HG03103 (cell line): ENCODE measurements around the gene KIF4B.
"Not testable (repeated sequence)": the region's sequence is repeated elsewhere in the genome, so short reads cannot be mapped to it uniquely, and the experiment has no call there.

Experiments
- ATAC-seq: cut with Tn5 transposase; IDR thresholded peaks from one replicate; pipeline ENCODE4 v1.9.1; 2021; ENCODE audit warnings: low read depth; ENCODE audit not compliant: unreplicated experiment

The KIF4B gene

DNA sequence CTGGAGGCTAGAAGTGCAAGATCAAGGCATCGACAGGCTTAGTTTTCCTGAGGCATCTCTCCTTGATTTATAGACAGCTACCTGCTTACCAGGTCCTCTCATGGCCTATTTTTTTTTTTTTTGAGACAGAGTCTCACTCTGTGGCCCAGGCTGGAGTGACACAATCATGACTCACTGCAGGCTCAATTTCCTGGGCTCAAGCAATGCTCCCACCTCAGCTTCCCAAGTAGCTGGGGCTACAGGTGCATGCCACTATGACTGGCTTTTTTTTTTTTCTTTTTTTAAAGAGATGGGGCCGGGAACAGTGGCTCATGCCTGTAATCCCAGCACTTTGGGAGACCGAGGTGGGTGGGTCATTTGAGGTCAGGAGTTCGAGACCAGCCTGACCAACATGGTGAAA is 10.8 kb upstream of the KIF4B start:
- not testable (repeated sequence) for ATAC-seq

GRCh38 chr5:155004138-155004744 is 9.3 kb upstream of the KIF4B start:
- no peak for ATAC-seq

DNA sequence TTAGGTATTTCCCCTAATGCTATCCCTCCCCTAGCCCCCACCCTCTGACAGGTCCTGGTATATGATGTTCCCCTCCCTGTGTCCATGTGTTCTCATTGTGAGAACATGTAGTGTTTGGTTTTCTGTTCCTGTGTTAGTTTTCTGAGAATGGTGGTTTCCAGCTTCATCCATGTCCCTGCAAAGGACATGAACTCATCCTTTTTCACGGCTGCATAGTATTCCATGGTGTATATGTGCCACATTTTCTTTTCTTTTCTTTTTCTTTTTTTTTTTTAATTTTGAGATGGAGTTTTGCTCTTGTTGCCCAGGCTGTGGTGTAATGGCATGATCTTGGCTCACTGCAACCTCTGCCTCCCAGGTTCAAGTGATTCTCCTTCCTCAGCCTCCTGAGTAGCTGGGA is 7.3 kb upstream of the KIF4B start:
- ATAC-seq: not testable (repeated sequence)

DNA sequence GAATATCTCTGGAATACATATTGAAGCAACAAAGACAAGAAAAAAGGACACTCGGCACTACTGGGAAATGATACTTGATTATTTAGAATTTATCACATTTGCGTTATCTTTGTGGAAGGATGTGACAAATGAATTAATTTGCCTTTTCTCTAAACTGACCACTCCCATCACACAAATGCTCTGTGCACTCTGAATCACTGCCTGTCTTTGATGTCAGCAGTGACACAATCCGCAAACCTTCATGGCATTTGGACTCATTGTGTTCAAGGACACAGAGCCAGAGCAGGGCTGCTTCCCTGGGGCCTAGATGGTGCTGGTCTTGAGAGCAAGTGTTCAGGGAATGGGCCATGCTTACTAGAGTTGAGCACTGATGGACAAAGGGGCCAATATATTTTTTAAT is 4.9 kb upstream of the KIF4B start:
- ATAC-seq: no peak

GRCh38 chr5:155010881-155011280 is 2.7 kb upstream of the KIF4B start:
- ATAC-seq: no peak

DNA sequence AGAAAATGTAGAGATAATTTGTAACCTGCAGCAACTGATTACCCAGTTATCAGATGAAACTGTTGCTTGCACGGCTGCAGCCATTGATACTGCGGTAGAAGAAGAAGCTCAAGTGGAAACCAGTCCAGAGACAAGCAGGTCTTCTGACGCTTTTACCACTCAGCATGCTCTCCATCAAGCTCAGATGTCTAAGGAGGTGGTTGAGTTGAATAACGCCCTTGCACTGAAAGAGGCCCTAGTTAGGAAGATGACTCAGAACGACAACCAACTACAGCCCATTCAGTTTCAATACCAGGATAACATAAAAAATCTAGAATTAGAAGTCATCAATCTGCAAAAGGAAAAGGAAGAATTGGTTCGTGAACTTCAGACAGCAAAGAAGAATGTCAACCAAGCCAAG is 1.7 kb downstream of the KIF4B start:
- ATAC-seq: no peak

DNA sequence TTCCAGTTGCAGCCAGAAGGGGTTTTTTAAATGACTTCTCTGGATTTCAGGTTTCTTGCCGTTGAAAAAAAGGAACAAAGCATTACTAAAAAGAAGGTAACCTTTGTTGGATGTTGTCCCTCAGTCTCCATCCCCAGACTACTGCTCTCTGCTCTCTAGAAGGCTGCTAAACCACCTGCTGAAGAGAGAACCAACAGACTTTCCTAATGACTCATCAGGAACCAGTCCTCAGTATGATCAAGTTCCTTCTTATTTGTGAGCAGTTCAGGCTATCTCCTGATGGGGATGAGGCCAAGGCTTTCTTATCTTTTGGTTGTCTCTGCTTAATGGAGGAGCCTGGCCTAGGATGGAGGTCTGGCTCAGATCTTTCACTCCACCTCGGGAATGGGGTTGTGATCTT is 4.1 kb downstream of the KIF4B start:
- ATAC-seq: peak; percentile 94

DNA sequence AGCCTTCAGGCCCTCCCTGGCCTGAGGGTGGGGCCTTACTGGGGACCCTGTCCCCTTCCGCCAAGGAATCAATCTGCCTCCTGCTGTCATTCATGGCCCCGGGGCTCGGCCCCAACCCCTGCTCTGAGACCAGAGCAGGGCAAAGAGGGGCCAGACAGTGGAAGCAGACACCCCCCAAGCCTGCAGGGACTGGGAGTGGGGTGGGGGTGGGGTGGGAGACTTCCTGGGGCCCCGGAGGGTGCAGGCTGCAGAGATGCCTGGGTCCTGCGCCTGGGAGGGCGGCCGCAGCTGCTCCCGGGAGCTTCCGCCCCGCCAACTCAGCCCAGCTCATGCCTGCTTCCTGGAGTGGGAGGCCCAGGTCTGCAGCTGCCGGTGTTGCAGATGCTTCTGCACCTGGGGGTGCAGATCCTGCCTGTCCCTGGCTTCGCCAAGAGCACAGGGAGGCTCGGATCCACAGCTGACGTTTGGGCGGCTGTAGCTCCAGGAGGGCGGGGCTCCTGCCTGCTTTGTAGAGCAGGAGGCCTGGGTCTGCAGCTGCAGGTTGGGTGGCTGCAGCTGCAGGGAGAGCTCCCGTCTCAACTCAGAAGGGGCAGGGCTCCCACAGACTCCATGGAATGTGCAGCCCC is 6.2 kb downstream of the KIF4B start:
- ATAC-seq: no peak

DNA sequence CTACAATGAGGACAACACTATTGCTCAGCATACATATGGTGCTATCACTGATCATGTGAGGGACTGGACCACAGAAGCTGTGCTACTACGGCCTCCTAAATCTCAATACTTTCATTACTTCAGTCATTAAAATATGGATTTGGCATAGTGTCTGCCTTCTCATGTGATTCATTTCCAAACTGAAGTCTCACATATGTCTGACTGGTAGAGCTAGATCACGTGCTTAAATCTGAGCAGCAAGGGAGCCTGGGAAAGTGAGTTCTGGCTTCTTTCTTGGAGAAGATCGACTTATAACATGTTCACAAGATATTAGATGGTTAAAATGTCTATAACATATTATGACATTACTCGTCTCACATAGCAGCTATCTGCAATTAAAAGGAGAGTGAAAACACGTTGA is 8.3 kb downstream of the KIF4B start:
- ATAC-seq: no peak

DNA sequence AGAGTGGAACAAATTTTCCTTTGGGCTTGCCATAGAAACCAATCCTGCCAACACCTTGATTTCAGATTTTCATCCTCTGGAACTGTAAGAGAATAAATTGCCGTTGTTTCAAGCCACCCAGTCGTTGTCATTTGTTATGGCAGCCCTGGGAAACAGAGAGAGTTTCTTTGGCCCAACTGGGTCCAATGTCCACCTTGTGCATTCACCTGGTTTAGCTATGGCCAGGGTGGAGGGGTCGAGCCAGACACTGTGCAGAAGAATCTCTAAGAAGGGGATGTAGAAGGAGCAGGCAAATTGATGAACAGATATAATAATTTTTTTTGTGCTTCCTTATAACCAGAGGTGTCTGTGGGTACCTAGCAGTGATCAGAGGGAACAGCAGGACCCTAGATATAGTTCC is 9.8 kb downstream of the KIF4B start:
- no peak for ATAC-seq

DNA sequence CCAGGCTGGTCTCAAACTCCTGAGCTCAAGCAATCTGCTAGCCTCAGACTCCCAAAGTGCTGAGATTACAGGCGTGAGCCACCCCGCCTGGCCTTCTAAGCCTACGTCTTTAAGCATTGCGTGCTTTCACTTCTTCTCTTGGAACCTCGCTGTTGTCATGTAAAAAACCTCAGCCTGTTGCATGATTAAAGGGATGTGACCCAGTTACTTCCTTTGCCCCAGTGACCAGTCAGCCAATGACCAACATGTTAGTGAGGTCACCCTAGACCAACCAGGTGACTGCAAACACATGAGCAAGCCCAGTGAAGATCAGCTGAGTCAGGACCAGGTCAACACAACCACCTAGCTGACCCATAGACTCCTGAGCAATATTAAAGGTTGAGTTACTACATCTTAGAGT is 10.5 kb downstream of the KIF4B start:
- no peak for ATAC-seq

DNA sequence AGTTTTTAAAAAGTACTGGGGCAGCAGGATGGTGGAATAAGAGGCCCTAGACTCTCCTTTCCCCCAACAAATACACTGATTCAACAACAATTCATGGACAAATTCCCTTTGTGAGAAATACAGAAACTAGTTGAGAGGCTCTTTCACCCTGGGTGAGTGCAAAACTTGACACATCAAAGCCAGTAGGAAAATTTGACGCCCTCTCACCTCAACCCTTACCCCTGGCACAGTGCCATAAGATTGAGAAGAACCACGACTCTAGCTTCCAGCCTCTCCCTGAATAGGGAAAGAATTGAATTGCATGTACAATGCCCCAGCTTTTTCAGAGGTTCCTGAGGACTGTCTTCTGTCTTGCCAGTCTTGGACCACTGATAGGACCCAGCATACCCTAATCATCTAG is 12.3 kb downstream of the KIF4B start:
- no peak for ATAC-seq

DNA sequence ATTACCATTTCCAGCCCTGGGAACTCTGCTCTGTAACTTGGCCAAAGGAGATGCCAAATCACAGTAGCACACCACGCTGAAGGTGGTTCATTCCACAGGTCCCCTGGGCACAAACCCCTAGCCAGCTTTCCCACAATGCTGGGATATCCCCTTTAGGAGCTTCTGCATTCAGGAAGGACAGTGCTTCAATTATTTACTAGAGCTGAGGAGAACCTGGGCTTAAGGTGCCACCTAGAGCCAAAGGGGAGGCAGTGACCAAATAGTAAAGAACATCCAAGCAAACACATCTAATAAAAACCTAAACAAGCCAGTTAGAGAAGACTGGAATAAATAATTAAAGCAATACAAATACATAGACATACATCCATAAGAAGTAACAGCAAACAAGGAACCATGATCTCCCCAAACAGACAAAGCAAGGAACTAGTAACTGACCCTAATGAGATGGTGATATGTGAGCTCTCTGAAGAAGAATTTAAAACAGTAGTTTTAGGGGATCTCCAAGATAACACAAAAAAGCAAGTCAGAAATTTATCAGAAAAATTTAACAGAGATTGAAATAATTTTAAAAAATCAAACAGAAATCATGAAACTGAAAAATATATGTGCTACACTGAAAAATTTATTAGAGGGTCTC is 14.6 kb downstream of the KIF4B start:
- ATAC-seq: no peak

GRCh38 chr5:155029240-155029639 is 15.7 kb downstream of the KIF4B start:
- no peak for ATAC-seq

DNA sequence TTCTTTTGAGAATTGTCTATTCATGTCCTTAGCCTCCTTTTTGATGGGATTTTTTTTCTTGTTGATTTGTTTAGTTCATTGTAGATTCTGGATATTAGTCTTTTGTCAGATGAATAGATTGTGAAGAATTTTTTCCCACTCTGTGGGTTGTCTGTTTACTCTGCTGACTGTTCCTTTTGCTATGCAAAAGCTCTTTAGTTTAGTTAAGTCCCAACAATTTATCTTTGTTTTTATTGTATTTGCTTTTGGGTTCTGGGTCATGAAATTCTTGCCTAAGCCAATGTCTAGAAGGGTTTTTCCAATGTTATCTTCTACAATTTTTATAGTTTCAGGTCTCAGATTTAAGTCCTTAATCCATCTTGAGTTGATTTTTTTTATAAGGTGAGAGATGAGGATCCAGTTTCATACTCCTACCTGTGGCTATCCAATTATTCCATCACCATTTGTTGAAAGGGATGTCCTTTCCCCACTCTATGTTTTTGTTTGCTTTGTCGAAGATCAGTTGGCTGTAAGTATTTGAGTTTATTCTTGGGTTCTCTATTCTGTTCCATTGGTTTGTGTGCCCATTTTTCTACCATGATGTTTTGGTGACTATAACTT is 20.7 kb downstream of the KIF4B start:
- not testable (repeated sequence) for ATAC-seq

- ATAC-seq: not testable (repeated sequence)
Measured at GRCh38 chr5:155035087-155035486, 21.5 kb downstream of the KIF4B start.

- ATAC-seq: no peak
Measured at GRCh38 chr5:155040984-155041653, 27.6 kb downstream of the KIF4B start.

GRCh38 chr5:155044591-155044990 is 31.0 kb downstream of the KIF4B start:
- no peak for ATAC-seq

DNA sequence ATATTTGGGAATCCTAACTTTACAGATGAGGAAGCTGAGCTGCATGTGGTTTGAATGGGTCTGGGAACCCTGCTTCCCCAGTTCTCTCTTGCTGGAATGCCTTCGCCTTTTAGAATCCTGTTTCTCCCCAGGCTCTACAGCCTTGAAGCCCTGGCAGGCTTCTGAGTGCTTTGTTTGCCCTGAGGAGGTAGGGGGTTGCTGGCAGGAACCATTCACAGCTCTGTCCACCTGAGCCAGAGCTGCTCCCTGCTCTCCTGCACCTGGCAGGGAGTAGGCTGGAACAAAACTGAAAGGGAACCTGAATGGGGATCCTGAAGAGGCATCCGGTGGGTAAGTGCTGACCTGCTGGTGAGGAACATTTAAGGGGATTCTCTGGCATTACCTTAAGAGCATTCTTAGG is 33.0 kb downstream of the KIF4B start:
- no peak for ATAC-seq

DNA sequence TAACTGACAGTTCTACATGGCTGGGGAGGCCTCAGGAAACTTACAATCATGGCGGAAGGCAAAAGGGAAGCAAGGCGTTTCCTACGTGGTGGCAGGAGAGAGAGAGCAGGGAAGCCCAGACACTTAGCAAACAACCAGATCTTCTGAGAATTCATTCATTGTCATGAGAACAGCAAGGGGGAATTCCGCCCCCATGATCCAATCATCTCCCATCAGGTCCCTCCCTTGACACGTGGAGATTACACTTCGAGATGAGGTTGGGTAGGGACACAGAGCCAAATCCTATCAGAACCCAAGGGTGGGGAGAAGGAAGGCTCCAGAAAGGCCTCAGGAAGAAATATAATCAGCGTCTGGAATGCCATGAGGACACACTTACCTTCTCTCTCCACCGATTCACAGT is 34.3 kb downstream of the KIF4B start:
- no peak for ATAC-seq
